ENCODE data around the gene ETFA.

GRCh38 chr15:76206325-76206976, 104.8 kb downstream of the ETFA start:
- TF ChIP-seq CTCF (IDR thresholded peaks at IDR 0.05) (no peak), POLR2A (IDR thresholded peaks at IDR 0.05) (no peak), POLR2AphosphoS5 (IDR thresholded peaks at IDR 0.05) (no peak), EP300 (IDR thresholded peaks at IDR 0.05; ENCODE audit: low read depth) (no peak)
